Stimulated activated CD8-positive, alpha-beta memory T cell treated with anti-CD3 and anti-CD28 coated beads, Interleukin-7, amount 100 ng/mL, for 1 hour (primary cell): ENCODE data around the gene RBM43.
"Not testable (repeated sequence)": the region's sequence is repeated elsewhere in the genome, so short reads cannot be mapped to it uniquely, and the experiment has no call there.

Experiments used
- DNase-seq, 2 donors: peaks; one replicate each; pipeline ENCODE4 v3.0.0-alpha.2; 2020; ENCODE audit warnings: low read depth in 2 of 2

Gene RBM43

GRCh38 chr2:151261231-151261976 lies at the start of gene RBM43:
Gene RBM43 (minus strand): TSS chr2:151261863. CDS start chr2:151261727, 136 bp downstream.
- peak; percentile 53 to 61 for DNase-seq

GRCh38 chr2:151310313-151310712 lies 48.6 kb upstream of the RBM43 start:
- DNase-seq: not testable (repeated sequence)

- DNase-seq: no peak
Measured at GRCh38 chr2:151306621-151307020, 45.0 kb upstream of the RBM43 start.

GRCh38 chr2:151305129-151305691 lies 43.5 kb upstream of the RBM43 start:
- no peak for DNase-seq

- no peak for DNase-seq
Measured at GRCh38 chr2:151302879-151303278, 41.2 kb upstream of the RBM43 start.

- no peak for DNase-seq
Measured at GRCh38 chr2:151302404-151302803, 40.7 kb upstream of the RBM43 start.

GRCh38 chr2:151299920-151300539 lies 38.4 kb upstream of the RBM43 start:
- no peak for DNase-seq

- no peak for DNase-seq
Measured at GRCh38 chr2:151297882-151298281, 36.2 kb upstream of the RBM43 start.

GRCh38 chr2:151295926-151296325 lies 34.3 kb upstream of the RBM43 start:
- not testable (repeated sequence) for DNase-seq

- DNase-seq: no peak
Measured at GRCh38 chr2:151292546-151292945, 30.9 kb upstream of the RBM43 start.

- no peak for DNase-seq
Measured at GRCh38 chr2:151292141-151292540, 30.5 kb upstream of the RBM43 start.

GRCh38 chr2:151291224-151291623 lies 29.6 kb upstream of the RBM43 start:
- no peak for DNase-seq

GRCh38 chr2:151289972-151290866 lies 28.6 kb upstream of the RBM43 start:
- no peak for DNase-seq

- no peak for DNase-seq
Measured at GRCh38 chr2:151287513-151288250, 26.0 kb upstream of the RBM43 start.

- no peak for DNase-seq
Measured at GRCh38 chr2:151282401-151282800, 20.7 kb upstream of the RBM43 start.

- no peak for DNase-seq
Measured at GRCh38 chr2:151280271-151280670, 18.6 kb upstream of the RBM43 start.

- DNase-seq: no peak
Measured at GRCh38 chr2:151278487-151278886, 16.8 kb upstream of the RBM43 start.

GRCh38 chr2:151277067-151277466 lies 15.4 kb upstream of the RBM43 start:
- no peak for DNase-seq

- DNase-seq: no peak
Measured at GRCh38 chr2:151275291-151275690, 13.6 kb upstream of the RBM43 start.

GRCh38 chr2:151271824-151272223 lies 10.2 kb upstream of the RBM43 start:
- DNase-seq: no peak

- DNase-seq: no peak
Measured at GRCh38 chr2:151269798-151270568, 8.3 kb upstream of the RBM43 start.
